ENCODE results near the gene MPPE1. TPM values are rescaled to one million over a fixed set of nuclear protein-coding genes. Genes with fewer than 3 reads are reported as not detected.

MPPE1 gene
- total and polyA plus RNA-seq, 10 of the 15 experiments (the other 5 are each of a cell fraction or from before 2014, with no cell fraction given) = 13.8 to 34.5 (median 27.6) TPM

GRCh38 chr18:11849841-11850634, 58.1 kb downstream of the MPPE1 start:
- no peaks in the 10 kb centered on the region for H3K9me3 ChIP-seq (replicated peaks; ENCODE audit: control insufficient read depth, insufficient read depth, low read length)
- BruUV-seq (replicated peaks) = no TSS peak
- DNase-seq (ENCODE audit: low read depth, low spot score) = no peak
- peak; percentile 73 for FAIRE-seq
- peak; percentile 40 for ATAC-seq
- ChIA-PET CTCF (interaction anchor here (1.1 to 2.1 kb wide), 4 partner anchors 22 to 117 kb away, joined by 3 to 6 read pairs (median 3); no protein-coding TSS in a partner anchor), POLR2A (interaction anchor here (0.6 to 1.1 kb wide), 3 partner anchors 8 to 841 kb away, joined by 3 to 6 read pairs (median 3); no protein-coding TSS in a partner anchor), SMC1A (ENCODE audit: uncharacterized antibody, unreplicated experiment) (interaction anchor here (1.0 to 1.6 kb wide), 2 partner anchors 36 to 88 kb away, joined by 3 to 4 read pairs; no protein-coding TSS in a partner anchor), RAD21 (ENCODE audit: unreplicated experiment) (interaction anchor here (1.2 kb wide), 1 partner anchor 88 kb away, joined by 3 read pairs; no protein-coding TSS in a partner anchor)
- intact Hi-C loops (cut with micrococcal nuclease; ENCODE audit: unreplicated experiment) = loop anchor here (5.0 kb wide), 1 partner anchor 57 kb away; the partner anchor contains the start of gene MPPE1
- H3K4me1 ChIP-seq (ENCODE audit: control insufficient read depth, insufficient read depth, low read length) = peaks cover 17% of the 10 kb centered on the region
- no peaks in the 10 kb centered on the region for H4K20me1 ChIP-seq (ENCODE audit: control insufficient read depth, insufficient read depth)
- H3K4me2 ChIP-seq (ENCODE audit: control insufficient read depth, insufficient read depth) = peak overlapping the region; percentile 100
- peak overlapping the region; percentile 99 for H3K4me3 ChIP-seq
- H3K9ac ChIP-seq (ENCODE audit: control insufficient read depth, insufficient read depth, low read length) = peak overlapping the region; percentile 91
- no peak overlapping the region for H3K27ac ChIP-seq (ENCODE audit: control insufficient read depth, insufficient read depth)
- TF ChIP-seq RUNX3 (IDR thresholded peaks at IDR 0.05; ENCODE audit: low read length) = 0 out of 2 replicates have a peak, but pooled peaks have one; percentile 26
- TF ChIP-seq IRF4 (IDR thresholded peaks at IDR 0.05; ENCODE audit: low read depth, low read length) = no peak
- no peak for TF ChIP-seq E2F8 (IDR thresholded peaks at IDR 0.05; ENCODE audit: low read depth, partially characterized antibody)
- TF ChIP-seq KAT2A (conservative IDR thresholded peaks at IDR 0.05; ENCODE audit: control insufficient read depth, low read depth, low read length) = no peak
- peak in 1 of 2 experiments; percentile 48; a peak in 2 of 4 replicates for TF ChIP-seq IKZF2 (IDR thresholded peaks at IDR 0.05)
- TF ChIP-seq EP300 (IDR thresholded peaks at IDR 0.05; ENCODE audit: borderline replicate concordance in 1 of 2, control insufficient read depth in 1 of 2, low read depth in 2 of 2, low read length in 2 of 2) = peak in 1 of 2 experiments; percentile 27; a peak in 1 of 4 replicates
- TF ChIP-seq DPF2 (IDR thresholded peaks at IDR 0.05) = 0 out of 2 replicates have a peak, but pooled peaks have one; percentile 19
- TF ChIP-seq MEF2A (IDR thresholded peaks at IDR 0.05; ENCODE audit: insufficient read depth, low read depth, low read length) = no peak
- no peak for TF ChIP-seq SUZ12 (IDR thresholded peaks at IDR 0.05; ENCODE audit: unreplicated experiment)
- no peak for TF ChIP-seq EED (IDR thresholded peaks at IDR 0.05; ENCODE audit: low read depth)
- TF ChIP-seq NR2C2 (IDR thresholded peaks at IDR 0.05; ENCODE audit: borderline replicate concordance, control insufficient read depth, insufficient read length, low read depth) = no peak
- TF ChIP-seq PKNOX1 (IDR thresholded peaks at IDR 0.05) = peak; percentile 24
- peak; percentile 73 for TF ChIP-seq IKZF1 (conservative IDR thresholded peaks at IDR 0.05)
- TF ChIP-seq PBX3 (IDR thresholded peaks at IDR 0.05; ENCODE audit: insufficient replicate concordance, low read depth, low read length) = no peak
- no peaks in the 10 kb centered on the region; a peak in 1 of 4 replicates for H3K27me3 ChIP-seq (replicated peaks in 1 of 2; ENCODE audit: control insufficient read depth in 2 of 2, insufficient read depth in 2 of 2, low read length in 1 of 2)
- no peaks in the 10 kb centered on the region for H3K36me3 ChIP-seq (ENCODE audit: control insufficient read depth in 2 of 2, insufficient read depth in 2 of 2, low read length in 1 of 2)
- in situ Hi-C loops (cut with MboI) = no loop called here
- under 1% methylated on average over 17 of the region's 17 CpGs for WGBS (ENCODE audit: insufficient coverage, insufficient replicate concordance, low lambda C conversion rate, missing lambda C conversion rate)
- peaks cover 24% of the 10 kb centered on the region for H3K79me2 ChIP-seq (ENCODE audit: control insufficient read depth, insufficient read depth, low read length)
- peak overlapping the region; percentile 99 for H2AFZ ChIP-seq (ENCODE audit: control insufficient read depth, low read depth, low read length)

Data from GM12878 (cell line).